Fibroblast of villous mesenchyme (primary cell): ENCODE data around the gene SERPINB7. TPM values are rescaled to one million over a fixed set of nuclear protein-coding genes. Genes with fewer than 3 reads are reported as not detected.

Source experiments
- DNase-seq: peaks from one replicate; pipeline ENCODE4 v3.0.0-alpha.2; 2010; ENCODE audit warnings: low read depth
- H3K4me3 ChIP-seq: 2 replicates; pipeline ENCODE4 v1.5.1; 2011; ENCODE audit warnings: low read depth, mild to moderate bottlenecking, low read length
- total RNA-seq: library from RNA; depleted of rRNA; stranded (reverse); fragments of >200 nt; gene quantifications from 2 replicates; pipeline ENCODE4 v1.2.3, GENCODE V29; 2012
- TF ChIP-seq, protein P1 (sequence below): IDR thresholded peaks from 2 replicates; pipeline ENCODE4 v1.5.1; 2012; ENCODE audit warnings: low read depth, mild to moderate bottlenecking, low read length; ENCODE audit not compliant: insufficient read depth

The SERPINB7 gene
- total RNA-seq, 1 donor, result 13.0 TPM

DNA sequence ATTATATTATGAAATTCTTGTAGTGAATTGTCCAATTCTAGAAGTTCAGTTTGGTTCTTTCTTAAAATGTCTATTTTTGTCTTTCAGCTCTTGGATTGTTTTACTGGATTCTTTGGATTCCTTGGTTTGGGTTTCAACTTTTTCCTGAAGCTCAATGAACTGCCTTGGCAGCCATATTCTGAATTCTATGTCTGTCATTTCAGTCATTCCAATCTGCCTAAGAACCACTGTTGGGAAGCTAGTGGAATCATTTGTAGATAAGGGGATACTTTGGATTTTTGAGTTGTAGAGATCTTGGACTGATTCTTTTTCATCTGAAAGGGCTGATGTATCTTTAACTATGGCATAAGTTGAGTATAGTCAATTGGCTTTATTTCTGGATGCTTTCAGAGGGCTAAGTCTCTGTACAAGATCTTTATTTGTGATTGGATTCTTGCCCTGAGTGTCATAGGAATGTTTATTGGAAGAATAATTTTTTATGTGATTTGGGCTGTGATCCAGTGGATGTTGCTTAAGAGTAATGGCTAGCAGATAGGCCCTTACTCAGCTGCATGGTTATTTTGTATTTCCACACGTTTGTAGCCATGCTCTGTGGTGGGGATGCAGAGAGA is 42.3 kb downstream of the SERPINB7 start:
- H3K4me3 ChIP-seq, result no peak overlapping the region
- DNase-seq, result peak; percentile 80
- TF ChIP-seq, protein P1, sequence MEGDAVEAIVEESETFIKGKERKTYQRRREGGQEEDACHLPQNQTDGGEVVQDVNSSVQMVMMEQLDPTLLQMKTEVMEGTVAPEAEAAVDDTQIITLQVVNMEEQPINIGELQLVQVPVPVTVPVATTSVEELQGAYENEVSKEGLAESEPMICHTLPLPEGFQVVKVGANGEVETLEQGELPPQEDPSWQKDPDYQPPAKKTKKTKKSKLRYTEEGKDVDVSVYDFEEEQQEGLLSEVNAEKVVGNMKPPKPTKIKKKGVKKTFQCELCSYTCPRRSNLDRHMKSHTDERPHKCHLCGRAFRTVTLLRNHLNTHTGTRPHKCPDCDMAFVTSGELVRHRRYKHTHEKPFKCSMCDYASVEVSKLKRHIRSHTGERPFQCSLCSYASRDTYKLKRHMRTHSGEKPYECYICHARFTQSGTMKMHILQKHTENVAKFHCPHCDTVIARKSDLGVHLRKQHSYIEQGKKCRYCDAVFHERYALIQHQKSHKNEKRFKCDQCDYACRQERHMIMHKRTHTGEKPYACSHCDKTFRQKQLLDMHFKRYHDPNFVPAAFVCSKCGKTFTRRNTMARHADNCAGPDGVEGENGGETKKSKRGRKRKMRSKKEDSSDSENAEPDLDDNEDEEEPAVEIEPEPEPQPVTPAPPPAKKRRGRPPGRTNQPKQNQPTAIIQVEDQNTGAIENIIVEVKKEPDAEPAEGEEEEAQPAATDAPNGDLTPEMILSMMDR, result no peak

DNA sequence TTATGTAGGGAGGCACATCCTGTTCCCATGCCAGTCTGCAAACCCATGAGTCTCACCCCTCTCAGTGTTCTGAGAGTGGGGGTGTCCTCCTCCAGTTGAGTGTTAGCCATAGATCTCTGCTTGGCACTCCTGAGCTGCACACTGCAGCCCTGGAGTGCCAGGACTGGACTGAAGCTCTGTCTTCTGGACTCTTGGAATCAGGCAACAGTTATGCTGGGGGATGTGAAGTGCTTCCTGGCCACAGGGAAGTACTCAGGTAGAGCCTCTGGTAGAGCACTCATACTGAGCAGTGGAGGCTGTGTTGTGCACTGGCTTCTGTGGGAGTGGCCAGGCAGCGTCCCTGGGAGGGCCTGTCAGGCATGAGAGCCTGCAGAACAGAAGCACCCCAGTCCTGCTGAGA is 43.0 kb downstream of the SERPINB7 start:
- TF ChIP-seq, protein P1, result no peak
- no peak overlapping the region for H3K4me3 ChIP-seq
- DNase-seq, result no peak

DNA sequence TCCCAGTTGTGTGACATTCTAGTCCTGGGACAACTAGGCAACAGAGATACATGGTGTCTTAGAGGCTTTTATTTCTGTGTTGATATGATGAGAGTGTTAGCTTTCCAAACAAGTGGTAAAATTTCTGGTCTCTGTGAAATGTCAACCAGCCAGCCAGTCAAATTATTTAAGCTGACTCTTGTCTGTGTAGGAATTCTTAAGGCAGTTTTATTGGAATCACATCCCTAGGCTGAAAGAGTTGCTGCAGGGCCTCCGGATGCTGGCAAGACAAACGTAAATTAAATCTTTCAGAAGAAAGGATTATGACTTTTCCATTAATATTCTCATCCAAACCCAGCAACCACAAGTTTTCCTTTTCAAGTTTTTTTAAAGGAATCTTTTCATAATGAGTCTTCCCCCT is 44.6 kb downstream of the SERPINB7 start:
- no peak overlapping the region for H3K4me3 ChIP-seq
- DNase-seq, result peak; percentile 76
- TF ChIP-seq, protein P1, result no peak

DNA sequence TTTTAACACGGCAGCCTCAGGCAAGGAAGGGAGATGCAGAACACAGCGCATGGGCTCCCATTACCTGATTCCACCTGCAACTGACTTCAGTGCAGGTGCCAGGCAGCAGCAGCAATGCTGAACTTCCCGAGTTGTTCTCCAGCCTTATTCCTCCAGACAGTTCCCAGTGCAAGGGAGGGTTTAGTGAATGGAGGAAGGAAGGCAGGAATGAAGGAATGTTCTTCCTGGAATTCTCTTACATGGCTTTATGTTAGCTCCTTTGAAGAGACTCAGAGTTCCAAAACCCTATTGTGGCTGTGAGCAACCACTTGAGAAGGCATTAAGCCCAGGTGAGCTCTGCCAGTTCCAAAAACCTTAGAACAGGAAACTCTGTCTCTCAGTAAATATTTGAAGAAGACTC is 45.5 kb downstream of the SERPINB7 start:
- DNase-seq, result no peak
- TF ChIP-seq, protein P1, result no peak
- no peak overlapping the region for H3K4me3 ChIP-seq

DNA sequence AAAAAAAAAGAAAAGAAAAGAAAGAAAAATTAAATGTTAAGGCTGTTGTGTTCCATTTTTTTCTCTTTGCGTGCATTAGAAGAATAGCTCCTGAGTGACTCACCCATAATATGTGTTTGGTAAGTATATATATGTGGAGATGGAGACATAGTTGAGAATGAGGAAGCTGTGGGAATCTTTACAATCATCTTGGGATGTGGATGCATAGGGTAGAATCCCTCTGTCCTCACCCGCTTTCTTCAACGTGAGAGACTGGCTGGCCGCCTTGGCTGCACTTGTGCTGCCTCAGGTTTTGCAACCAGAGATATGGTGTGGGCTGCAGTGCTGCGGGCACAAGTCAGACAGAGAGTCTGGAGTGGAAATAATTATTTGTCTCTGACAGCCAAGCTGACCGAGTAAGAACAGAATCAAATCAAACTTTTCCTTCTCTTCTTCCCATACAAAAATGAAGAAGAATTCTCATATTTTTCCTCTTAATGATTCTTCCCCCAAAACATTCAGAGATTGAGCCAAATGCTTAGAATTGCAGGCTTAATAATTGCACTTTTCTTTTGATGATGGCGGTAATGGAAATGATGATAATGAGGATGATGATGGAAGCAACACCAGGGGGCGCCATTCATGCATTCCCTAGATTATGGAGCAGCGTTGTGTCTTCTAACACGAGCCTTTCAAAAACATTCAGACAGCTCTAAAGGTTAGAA is 48.5 kb downstream of the SERPINB7 start:
- peak; percentile 36 for DNase-seq
- H3K4me3 ChIP-seq, result no peak overlapping the region
- TF ChIP-seq, protein P1, result peak; percentile 46

DNA sequence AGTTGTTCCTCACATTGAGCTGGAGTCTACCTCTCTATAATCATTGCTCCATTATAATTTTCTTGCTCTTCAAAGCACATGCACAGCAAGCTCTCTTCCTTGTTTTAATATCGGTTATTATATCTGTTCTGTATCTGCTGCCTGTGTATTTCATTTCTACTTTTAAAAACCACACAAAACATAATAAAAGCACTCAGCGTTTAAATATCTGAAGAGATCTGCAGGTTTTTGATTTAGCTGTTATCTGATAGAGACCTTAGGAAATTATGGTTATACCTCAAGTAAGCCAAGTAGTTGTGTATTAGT is 49.0 kb downstream of the SERPINB7 start:
- TF ChIP-seq, protein P1, result no peak
- no peak for DNase-seq
- H3K4me3 ChIP-seq, result no peak overlapping the region

DNA sequence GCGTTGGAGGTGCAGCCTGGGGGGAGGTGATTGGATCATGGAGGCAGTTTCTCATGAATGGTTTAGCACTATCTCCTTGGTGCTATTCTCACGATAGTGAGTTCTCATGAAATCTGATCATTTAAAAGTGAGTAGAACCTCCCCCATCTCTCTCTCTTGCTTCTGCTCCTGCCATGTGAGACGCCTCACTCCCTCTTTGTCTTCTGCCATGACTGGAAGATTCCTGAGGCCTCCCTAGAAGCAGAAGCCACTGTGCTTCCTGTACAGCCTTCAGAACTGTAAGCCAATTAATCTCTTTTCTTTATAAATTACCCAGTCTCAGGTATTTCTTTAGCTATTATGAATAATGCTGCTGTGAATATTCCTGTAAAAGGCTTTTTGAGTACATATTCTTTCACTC is 52.9 kb downstream of the SERPINB7 start:
- no peak overlapping the region for H3K4me3 ChIP-seq

More for the DNA sequence above, 52.9 kb downstream of the SERPINB7 start:
- DNase-seq, result no peak
- TF ChIP-seq, protein P1, result no peak
